ENCODE data around the gene CEACAM20.
A peak's percentile ranks its signal among the peaks of the same experiment; 100 is the strongest.
"Not testable (repeated sequence)": the region's sequence is repeated elsewhere in the genome, so short reads cannot be mapped to it uniquely, and the experiment has no call there.

The CEACAM20 gene

GRCh38 chr19:44525721-44526430, 3.6 kb downstream of the CEACAM20 start:
- Mint-ChIP-seq H3K4me1 (no peaks in the 10 kb centered on the region), H3K36me3 (no peaks in the 10 kb centered on the region), H3K27ac (no peak overlapping the region), H3K27me3 (peaks cover 10% of the 10 kb centered on the region), H3K4me3 (no peak overlapping the region), H3K9me3 (no peaks in the 10 kb centered on the region)

GRCh38 chr19:44521370-44521769, 8.1 kb downstream of the CEACAM20 start:
- Mint-ChIP-seq H3K27ac (no peak overlapping the region), H3K4me1 (no peaks in the 10 kb centered on the region), H3K36me3 (no peaks in the 10 kb centered on the region), H3K9me3 (no peaks in the 10 kb centered on the region), H3K4me3 (no peak overlapping the region), H3K27me3 (peaks cover 3% of the 10 kb centered on the region)

- Mint-ChIP-seq H3K27ac (no peak overlapping the region), H3K36me3 (no peaks in the 10 kb centered on the region), H3K4me1 (no peaks in the 10 kb centered on the region), H3K27me3 (peaks cover 3% of the 10 kb centered on the region), H3K4me3 (no peak overlapping the region), H3K9me3 (peaks cover 9% of the 10 kb centered on the region)
Measured at GRCh38 chr19:44517146-44517545, 12.3 kb downstream of the CEACAM20 start.

- Mint-ChIP-seq H3K27me3 (peaks cover 7% of the 10 kb centered on the region), H3K4me3 (no peak overlapping the region), H3K27ac (no peak overlapping the region), H3K36me3 (peaks cover 2% of the 10 kb centered on the region), H3K9me3 (peaks cover 14% of the 10 kb centered on the region), H3K4me1 (no peaks in the 10 kb centered on the region)
Measured at GRCh38 chr19:44515907-44516306, 13.6 kb downstream of the CEACAM20 start.

- Mint-ChIP-seq H3K9me3 (peaks cover 14% of the 10 kb centered on the region), H3K4me3 (no peak overlapping the region), H3K27me3 (peaks cover 11% of the 10 kb centered on the region), H3K36me3 (peaks cover 6% of the 10 kb centered on the region), H3K27ac (no peak overlapping the region), H3K4me1 (no peaks in the 10 kb centered on the region)
Measured at GRCh38 chr19:44515031-44515430, 14.4 kb downstream of the CEACAM20 start.

GRCh38 chr19:44512326-44513298, 16.9 kb downstream of the CEACAM20 start:
- Mint-ChIP-seq H3K27ac (no peak overlapping the region), H3K9me3 (peaks cover 29% of the 10 kb centered on the region), H3K36me3 (peaks cover 12% of the 10 kb centered on the region), H3K27me3 (peaks cover 23% of the 10 kb centered on the region), H3K4me1 (no peaks in the 10 kb centered on the region), H3K4me3 (no peak overlapping the region)

GRCh38 chr19:44509478-44509877, 20.0 kb downstream of the CEACAM20 start:
- Mint-ChIP-seq H3K9me3 (peaks cover 30% of the 10 kb centered on the region), H3K4me1 (no peaks in the 10 kb centered on the region), H3K27ac (no peak overlapping the region), H3K4me3 (no peak overlapping the region), H3K36me3 (peaks cover 20% of the 10 kb centered on the region), H3K27me3 (peaks cover 36% of the 10 kb centered on the region)

GRCh38 chr19:44499962-44500949, 29.2 kb downstream of the CEACAM20 start, which contains the start of gene ZNF180:
Gene ZNF180, minus strand, starts transcription at chr19:44500522. Its CDS starts 3,188 bp downstream, at chr19:44497334.
- peak within 1 kb of the TSS; percentile 89 for H3K27ac Mint-ChIP-seq
- H3K36me3 Mint-ChIP-seq: peaks cover 46% of the 10 kb centered on the region
- peaks cover 38% of the 10 kb centered on the region for H3K9me3 Mint-ChIP-seq
- peaks cover 5% of the 10 kb centered on the region for H3K27me3 Mint-ChIP-seq
- peak within 1 kb of the TSS; percentile 96 for H3K4me3 Mint-ChIP-seq
- peaks cover 45% of the 10 kb centered on the region for H3K4me1 Mint-ChIP-seq

GRCh38 chr19:44499559-44499958, 29.9 kb downstream of the CEACAM20 start:
- Mint-ChIP-seq H3K36me3 (peaks cover 51% of the 10 kb centered on the region), H3K27ac (peak overlapping the region; percentile 77), H3K4me3 (peak overlapping the region; percentile 96), H3K4me1 (peaks cover 48% of the 10 kb centered on the region), H3K9me3 (peaks cover 37% of the 10 kb centered on the region), H3K27me3 (peaks cover 3% of the 10 kb centered on the region)

GRCh38 chr19:44498988-44499387, 30.5 kb downstream of the CEACAM20 start:
- Mint-ChIP-seq H3K27me3 (peaks cover 3% of the 10 kb centered on the region), H3K4me3 (peak overlapping the region; percentile 96), H3K27ac (no peak overlapping the region), H3K36me3 (peaks cover 56% of the 10 kb centered on the region), H3K4me1 (peaks cover 48% of the 10 kb centered on the region), H3K9me3 (peaks cover 33% of the 10 kb centered on the region)

GRCh38 chr19:44496711-44497110, 32.8 kb downstream of the CEACAM20 start:
- peaks cover 71% of the 10 kb centered on the region for H3K36me3 Mint-ChIP-seq
- no peak overlapping the region for H3K27ac Mint-ChIP-seq
- no peak overlapping the region for H3K4me3 Mint-ChIP-seq
- H3K9me3 Mint-ChIP-seq: peaks cover 28% of the 10 kb centered on the region
- H3K4me1 Mint-ChIP-seq: peaks cover 47% of the 10 kb centered on the region
- H3K27me3 Mint-ChIP-seq: no peaks in the 10 kb centered on the region

- Mint-ChIP-seq H3K27ac (peak overlapping the region; percentile 84), H3K9me3 (peaks cover 18% of the 10 kb centered on the region)
Measured at GRCh38 chr19:44476559-44477408, 52.7 kb downstream of the CEACAM20 start.

GRCh38 chr19:44468730-44469129, 60.7 kb downstream of the CEACAM20 start:
- H3K27me3 Mint-ChIP-seq, H3K4me3 Mint-ChIP-seq, H3K4me1 Mint-ChIP-seq, H3K27ac Mint-ChIP-seq: not testable (repeated sequence)
- Mint-ChIP-seq H3K9me3 (peaks cover 26% of the 10 kb centered on the region), H3K36me3 (peaks cover 46% of the 10 kb centered on the region)

More at GRCh38 chr19:44476559-44477408, 52.7 kb downstream of the CEACAM20 start:
- no peaks in the 10 kb centered on the region for H3K4me1 Mint-ChIP-seq
- no peaks in the 10 kb centered on the region for H3K27me3 Mint-ChIP-seq
- peaks cover 76% of the 10 kb centered on the region for H3K36me3 Mint-ChIP-seq
- no peak overlapping the region for H3K4me3 Mint-ChIP-seq

- not testable (repeated sequence) for H3K27me3 Mint-ChIP-seq, H3K4me1 Mint-ChIP-seq, H3K4me3 Mint-ChIP-seq, H3K27ac Mint-ChIP-seq
- peaks cover 22% of the 10 kb centered on the region for H3K36me3 Mint-ChIP-seq
- peaks cover 43% of the 10 kb centered on the region for H3K9me3 Mint-ChIP-seq
Measured at GRCh38 chr19:44462600-44463286, 66.7 kb downstream of the CEACAM20 start.

All from activated naive CD4-positive, alpha-beta T cell treated with anti-CD3 and anti-CD28 coated beads, Interleukin-2, amount 50 U/mL, for 24 hours (primary cell).